Esophagus muscularis mucosa (tissue), 4 donors: ENCODE data around the gene UBL3. TPM values are rescaled to one million over a fixed set of nuclear protein-coding genes. Genes with fewer than 3 reads are reported as not detected.

ENCODE experiments used
- DNase-seq: peaks from one replicate; pipeline ENCODE4 v3.0.0-alpha.2; 2017; ENCODE audit errors: extremely low spot score
- H3K27ac ChIP-seq, 4 donors: fragments of 200-600 bp; sonication (generic); replicated peaks in 1 of 4; 1 replicate in 3 of 4; 2 replicates in 1 of 4; pipeline ENCODE4 v1.5.1; 2016 to 2019; ENCODE audit warnings: mild to moderate bottlenecking in 1 of 4
- H3K27me3 ChIP-seq, 4 donors: fragments of 200-600 bp; sonication (generic); one replicate each; pipeline versions ENCODE4 v1.5.1 to v1.6.0; 2016 to 2019
- H3K36me3 ChIP-seq, 4 donors: fragments of 200-600 bp; sonication (generic); one replicate each; pipeline ENCODE4 v1.5.1; 2016 to 2019
- H3K4me1 ChIP-seq, 4 donors: fragments of 200-600 bp; sonication (generic); one replicate each; pipeline ENCODE4 v1.5.1; 2016 to 2019
- H3K4me3 ChIP-seq, 4 donors: fragments of 200-600 bp; sonication (generic); 1 replicate in 2 of 4; 2 replicates in 2 of 4; pipeline ENCODE4 v1.5.1; 2016 to 2019; ENCODE audit warnings: mild to moderate bottlenecking in 4 of 4, moderate library complexity in 1 of 4
- H3K9me3 ChIP-seq, 4 donors: fragments of 200-600 bp; sonication (generic); 1 replicate in 3 of 4; 2 replicates in 1 of 4; pipeline ENCODE4 v1.5.1; 2016 to 2019
- EP300 ChIP-seq: sonication (generic); formaldehyde crosslinking; IDR thresholded peaks from one replicate; pipeline ENCODE4 v1.6.1; 2017; ENCODE audit warnings: antibody characterized with exemption
- POLR2A ChIP-seq: fragments of 450-650 bp; IDR thresholded peaks from one replicate; pipeline ENCODE4 v1.6.1; 2017; ENCODE audit warnings: antibody characterized with exemption, moderate library complexity, mild to moderate bottlenecking, low read depth
- POLR2AphosphoS5 ChIP-seq, 2 donors: sonication (generic); formaldehyde crosslinking; IDR thresholded peaks; one replicate each; pipeline ENCODE4 v1.6.1; 2017; ENCODE audit warnings: antibody characterized with exemption in 2 of 2
- WGBS: methylation state at CpG from one replicate; pipeline ENCODE4 v1.1.5; 2018; 5-methylcytosine and 5-hydroxymethylcytosine counted together
- intact Hi-C: fragments of 100-400 bp; cut with DNase I; formaldehyde crosslinking; loops from one replicate; pipeline ENCODE4 v1.15.1; 2023
- total RNA-seq, 4 donors: library from RNA; depleted of rRNA; stranded (reverse); fragments of >200 nt; gene quantifications; one replicate each; pipeline versions ENCODE4 v1.1.0 to v1.2.1, GENCODE V29; 2016
- TF ChIP-seq, protein P1 (sequence below), 3 experiments: fragments of 200-600 bp in 2 of 3; fragments of 450-650 bp in 1 of 3; sonication (generic) in 2 of 3; IDR thresholded peaks; one replicate each; pipeline ENCODE4 v1.5.1; 2017 to 2019; ENCODE audit warnings: antibody characterized with exemption in 3 of 3, mild to moderate bottlenecking in 2 of 3, moderate library complexity in 1 of 3

Gene UBL3
- total RNA-seq, 4 donors from 2014 or later = 30.2 to 44.5 (median 32.6) TPM

GRCh38 chr13:29782798-29783197 is 67.6 kb downstream of the UBL3 start:
- H3K4me3 ChIP-seq = no peak overlapping the region
- no peak overlapping the region for H3K27ac ChIP-seq
- 96% methylated on average over 1 of the region's 1 CpG for WGBS
- H3K36me3 ChIP-seq = no peaks in the 10 kb centered on the region
- no peak for DNase-seq
- intact Hi-C loops = no loop called here
- TF ChIP-seq POLR2A = no peak
- TF ChIP-seq, protein P1, sequence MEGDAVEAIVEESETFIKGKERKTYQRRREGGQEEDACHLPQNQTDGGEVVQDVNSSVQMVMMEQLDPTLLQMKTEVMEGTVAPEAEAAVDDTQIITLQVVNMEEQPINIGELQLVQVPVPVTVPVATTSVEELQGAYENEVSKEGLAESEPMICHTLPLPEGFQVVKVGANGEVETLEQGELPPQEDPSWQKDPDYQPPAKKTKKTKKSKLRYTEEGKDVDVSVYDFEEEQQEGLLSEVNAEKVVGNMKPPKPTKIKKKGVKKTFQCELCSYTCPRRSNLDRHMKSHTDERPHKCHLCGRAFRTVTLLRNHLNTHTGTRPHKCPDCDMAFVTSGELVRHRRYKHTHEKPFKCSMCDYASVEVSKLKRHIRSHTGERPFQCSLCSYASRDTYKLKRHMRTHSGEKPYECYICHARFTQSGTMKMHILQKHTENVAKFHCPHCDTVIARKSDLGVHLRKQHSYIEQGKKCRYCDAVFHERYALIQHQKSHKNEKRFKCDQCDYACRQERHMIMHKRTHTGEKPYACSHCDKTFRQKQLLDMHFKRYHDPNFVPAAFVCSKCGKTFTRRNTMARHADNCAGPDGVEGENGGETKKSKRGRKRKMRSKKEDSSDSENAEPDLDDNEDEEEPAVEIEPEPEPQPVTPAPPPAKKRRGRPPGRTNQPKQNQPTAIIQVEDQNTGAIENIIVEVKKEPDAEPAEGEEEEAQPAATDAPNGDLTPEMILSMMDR (IDR thresholded peaks at IDR 0.05) = no peak
- TF ChIP-seq EP300 = no peak
- H3K27me3 ChIP-seq = no peaks in the 10 kb centered on the region
- H3K9me3 ChIP-seq = no peaks in the 10 kb centered on the region
- peaks cover 3 to 13% (median 7%) of the 10 kb centered on the region in 4 donors for H3K4me1 ChIP-seq

DNA sequence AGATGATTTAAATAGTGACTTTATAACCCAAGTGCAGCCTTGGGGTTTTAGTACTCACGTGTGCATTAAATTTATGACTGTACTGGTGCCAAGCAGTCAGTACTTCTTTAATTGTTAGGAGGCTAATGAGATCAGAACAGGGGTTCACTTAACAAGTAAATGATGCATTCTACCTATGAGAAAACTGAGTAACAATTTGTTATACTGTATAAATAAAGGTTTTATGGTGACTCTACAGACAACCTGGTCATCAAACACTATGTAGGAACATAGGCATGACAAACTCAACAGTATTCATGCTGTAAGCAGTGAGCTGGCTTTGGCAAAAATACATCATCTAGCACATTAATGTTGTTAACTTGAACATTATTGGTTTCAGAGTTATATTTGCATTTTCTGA is 75.6 kb downstream of the UBL3 start:
- no peak for DNase-seq
- intact Hi-C loops = loop anchor here (5.0 to 10.0 kb wide), 2 partner anchors 72 to 150 kb away; no protein-coding TSS in a partner anchor
- Histone ChIP-seq H3K4me1 (no peaks in the 10 kb centered on the region), H3K4me3 (no peak overlapping the region), H3K27me3 (no peaks in the 10 kb centered on the region), H3K27ac (no peak overlapping the region), H3K36me3 (peaks cover 0 to 3% (median 0%) of the 10 kb centered on the region in 4 donors), H3K9me3 (no peaks in the 10 kb centered on the region)
- no peak for TF ChIP-seq POLR2AphosphoS5 (IDR thresholded peaks at IDR 0.05)
- TF ChIP-seq POLR2A = no peak
- TF ChIP-seq EP300 = no peak
- TF ChIP-seq, protein P1 (IDR thresholded peaks at IDR 0.05) = no peak
- 89% methylated on average over 1 of the region's 1 CpG for WGBS

DNA sequence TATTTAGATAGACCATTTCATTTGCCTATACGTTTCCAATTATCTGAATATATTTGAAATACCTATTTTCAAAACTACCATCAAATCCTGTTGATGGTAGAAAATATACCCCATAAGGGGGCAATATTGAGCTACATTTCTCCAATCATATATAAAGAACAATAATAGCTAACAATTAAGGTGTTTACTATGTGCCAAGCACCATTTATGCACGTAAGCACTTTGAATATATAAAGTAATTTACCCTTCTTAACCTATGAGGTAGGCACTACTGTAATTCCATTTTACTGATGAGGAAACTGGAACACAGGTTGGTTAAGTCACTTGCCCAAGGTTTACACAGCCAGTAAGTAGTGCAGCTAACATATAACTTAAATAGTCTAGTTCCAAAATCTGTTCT is 79.2 kb downstream of the UBL3 start:
- DNase-seq = no peak
- Histone ChIP-seq H3K27ac (no peak overlapping the region), H3K4me3 (no peak overlapping the region), H3K36me3 (peaks cover 0 to 20% (median 8%) of the 10 kb centered on the region in 4 donors), H3K4me1 (peaks cover 0 to 16% (median 6%) of the 10 kb centered on the region in 4 donors), H3K27me3 (no peaks in the 10 kb centered on the region), H3K9me3 (no peaks in the 10 kb centered on the region)
- intact Hi-C loops = loop anchor here (5.0 to 10.0 kb wide), 2 partner anchors 76 to 154 kb away; no protein-coding TSS in a partner anchor
- 64% methylated on average over 2 of the region's 2 CpGs for WGBS
- TF ChIP-seq, protein P1 (IDR thresholded peaks at IDR 0.05) = peak; percentile 42 to 56 (median 49)
- TF ChIP-seq POLR2A = no peak
- TF ChIP-seq POLR2AphosphoS5 (IDR thresholded peaks at IDR 0.05) = no peak

GRCh38 chr13:29767006-29767405 is 83.4 kb downstream of the UBL3 start:
- Histone ChIP-seq H3K27me3 (no peaks in the 10 kb centered on the region), H3K27ac (no peak overlapping the region)
- DNase-seq = no peak

More at GRCh38 chr13:29767006-29767405, 83.4 kb downstream of the UBL3 start:
- 60% methylated on average over 5 of the region's 5 CpGs for WGBS
- H3K36me3 ChIP-seq = peaks cover 0 to 20% (median 9%) of the 10 kb centered on the region in 4 donors
- H3K9me3 ChIP-seq = no peaks in the 10 kb centered on the region
- H3K4me1 ChIP-seq = peaks cover 0 to 27% (median 6%) of the 10 kb centered on the region in 4 donors
- intact Hi-C loops = no loop called here
- H3K4me3 ChIP-seq = no peak overlapping the region
- TF ChIP-seq POLR2A = no peak
- TF ChIP-seq, protein P1 (IDR thresholded peaks at IDR 0.05) = no peak
- no peak for TF ChIP-seq EP300
- TF ChIP-seq POLR2AphosphoS5 (IDR thresholded peaks at IDR 0.05) = peak in 1 of 2 donors; percentile 17
